Astrocyte (in vitro differentiated cells and primary cell): ENCODE results near the gene SATB2.

ENCODE experiments used
- CTCF ChIP-seq: IDR thresholded peaks from 2 replicates; pipeline ENCODE4 v1.5.1; 2011; ENCODE audit warnings: low read depth, mild to moderate bottlenecking, inconsistent platforms, low read length, moderate library complexity; ENCODE audit not compliant: insufficient read depth
- EZH2 ChIP-seq: IDR thresholded peaks from 2 replicates; pipeline ENCODE4 v1.6.1; 2012; ENCODE audit warnings: mild to moderate bottlenecking, low read length, inconsistent platforms; ENCODE audit not compliant: insufficient read depth

GRCh38 chr2:199317646-199318045 lies 140.1 kb downstream of the SATB2 start:
- TF ChIP-seq CTCF (no peak), EZH2 (no peak)
